Neural progenitor cell (in vitro differentiated cells): ENCODE results near the gene CPA1.

Experiments used
- CTCF ChIP-seq: fragments of 200-600 bp; sonication (generic); IDR thresholded peaks from 2 replicates; pipeline ENCODE4 v1.5.1; 2017; ENCODE audit warnings: antibody characterized with exemption, mild to moderate bottlenecking
- EZH2 ChIP-seq: fragments of 200-600 bp; sonication (generic); IDR thresholded peaks from 2 replicates; pipeline ENCODE4 v1.6.1; 2017; ENCODE audit warnings: antibody characterized with exemption, mild to moderate bottlenecking, moderate library complexity
- EZH2phosphoT487 ChIP-seq: fragments of 200-600 bp; sonication (generic); IDR thresholded peaks from 2 replicates; pipeline ENCODE4 v1.6.1; 2017; ENCODE audit warnings: antibody characterized with exemption

DNA sequence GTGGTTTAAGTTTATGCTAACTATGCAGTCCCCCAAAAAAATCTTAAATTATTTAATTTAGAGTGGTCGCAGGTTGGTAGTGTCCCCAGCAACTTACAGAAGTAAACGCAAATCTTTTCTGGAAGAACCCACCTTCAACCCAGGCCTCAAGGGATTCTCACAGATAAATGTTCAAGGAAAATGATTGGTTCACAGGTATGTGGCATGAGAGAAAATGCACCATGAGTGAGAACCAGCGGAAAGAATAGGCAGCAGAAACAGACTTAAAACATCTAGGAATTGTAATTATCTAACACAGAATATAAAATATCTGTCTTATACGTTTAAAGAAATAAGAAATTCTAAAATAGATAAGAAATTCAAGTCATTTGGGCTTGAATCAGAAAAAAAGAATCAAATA is 38.4 kb upstream of the CPA1 start:
- TF ChIP-seq CTCF (no peak), EZH2 (no peak), EZH2phosphoT487 (no peak)
